Measurements from ENCODE around the gene COMMD8.

DNA sequence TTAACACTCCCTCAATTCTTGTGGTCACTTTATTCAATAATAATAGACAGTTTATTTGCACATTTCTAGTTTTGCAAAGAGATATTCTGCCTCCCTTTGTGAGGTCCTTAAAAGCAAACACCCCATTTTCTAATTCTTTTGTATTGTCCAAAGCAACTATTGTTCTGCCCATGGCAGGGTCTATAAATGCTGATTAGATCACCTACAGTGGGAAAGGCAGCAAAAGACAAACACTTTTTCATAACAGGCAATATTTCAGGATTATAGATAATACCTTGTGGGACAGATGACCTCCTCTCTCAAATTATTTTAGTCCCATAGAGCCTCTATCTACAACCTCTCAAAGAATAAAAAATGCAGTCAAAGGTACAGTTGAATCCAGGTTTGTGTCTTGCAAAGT lies 28.6 kb downstream of the COMMD8 start:
- no peak for TF ChIP-seq DPF2 (IDR thresholded peaks at IDR 0.05)
- TF ChIP-seq CHD4 (IDR thresholded peaks at IDR 0.05): no peak
- TF ChIP-seq CHD2 (IDR thresholded peaks at IDR 0.05; ENCODE audit: borderline replicate concordance, low read depth, low read length): no peak
- TF ChIP-seq, protein P1, sequence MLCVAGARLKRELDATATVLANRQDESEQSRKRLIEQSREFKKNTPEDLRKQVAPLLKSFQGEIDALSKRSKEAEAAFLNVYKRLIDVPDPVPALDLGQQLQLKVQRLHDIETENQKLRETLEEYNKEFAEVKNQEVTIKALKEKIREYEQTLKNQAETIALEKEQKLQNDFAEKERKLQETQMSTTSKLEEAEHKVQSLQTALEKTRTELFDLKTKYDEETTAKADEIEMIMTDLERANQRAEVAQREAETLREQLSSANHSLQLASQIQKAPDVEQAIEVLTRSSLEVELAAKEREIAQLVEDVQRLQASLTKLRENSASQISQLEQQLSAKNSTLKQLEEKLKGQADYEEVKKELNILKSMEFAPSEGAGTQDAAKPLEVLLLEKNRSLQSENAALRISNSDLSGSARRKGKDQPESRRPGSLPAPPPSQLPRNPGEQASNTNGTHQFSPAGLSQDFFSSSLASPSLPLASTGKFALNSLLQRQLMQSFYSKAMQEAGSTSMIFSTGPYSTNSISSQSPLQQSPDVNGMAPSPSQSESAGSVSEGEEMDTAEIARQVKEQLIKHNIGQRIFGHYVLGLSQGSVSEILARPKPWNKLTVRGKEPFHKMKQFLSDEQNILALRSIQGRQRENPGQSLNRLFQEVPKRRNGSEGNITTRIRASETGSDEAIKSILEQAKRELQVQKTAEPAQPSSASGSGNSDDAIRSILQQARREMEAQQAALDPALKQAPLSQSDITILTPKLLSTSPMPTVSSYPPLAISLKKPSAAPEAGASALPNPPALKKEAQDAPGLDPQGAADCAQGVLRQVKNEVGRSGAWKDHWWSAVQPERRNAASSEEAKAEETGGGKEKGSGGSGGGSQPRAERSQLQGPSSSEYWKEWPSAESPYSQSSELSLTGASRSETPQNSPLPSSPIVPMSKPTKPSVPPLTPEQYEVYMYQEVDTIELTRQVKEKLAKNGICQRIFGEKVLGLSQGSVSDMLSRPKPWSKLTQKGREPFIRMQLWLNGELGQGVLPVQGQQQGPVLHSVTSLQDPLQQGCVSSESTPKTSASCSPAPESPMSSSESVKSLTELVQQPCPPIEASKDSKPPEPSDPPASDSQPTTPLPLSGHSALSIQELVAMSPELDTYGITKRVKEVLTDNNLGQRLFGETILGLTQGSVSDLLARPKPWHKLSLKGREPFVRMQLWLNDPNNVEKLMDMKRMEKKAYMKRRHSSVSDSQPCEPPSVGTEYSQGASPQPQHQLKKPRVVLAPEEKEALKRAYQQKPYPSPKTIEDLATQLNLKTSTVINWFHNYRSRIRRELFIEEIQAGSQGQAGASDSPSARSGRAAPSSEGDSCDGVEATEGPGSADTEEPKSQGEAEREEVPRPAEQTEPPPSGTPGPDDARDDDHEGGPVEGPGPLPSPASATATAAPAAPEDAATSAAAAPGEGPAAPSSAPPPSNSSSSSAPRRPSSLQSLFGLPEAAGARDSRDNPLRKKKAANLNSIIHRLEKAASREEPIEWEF (IDR thresholded peaks at IDR 0.05; ENCODE audit: insufficient replicate concordance, low read depth, low read length): no peak
- TF ChIP-seq JUND (IDR thresholded peaks at IDR 0.05; ENCODE audit: low read depth, low read length): no peak
- TF ChIP-seq POLR2A (IDR thresholded peaks at IDR 0.05; ENCODE audit: low read depth, low read length): no peak
- TF ChIP-seq, protein P2, sequence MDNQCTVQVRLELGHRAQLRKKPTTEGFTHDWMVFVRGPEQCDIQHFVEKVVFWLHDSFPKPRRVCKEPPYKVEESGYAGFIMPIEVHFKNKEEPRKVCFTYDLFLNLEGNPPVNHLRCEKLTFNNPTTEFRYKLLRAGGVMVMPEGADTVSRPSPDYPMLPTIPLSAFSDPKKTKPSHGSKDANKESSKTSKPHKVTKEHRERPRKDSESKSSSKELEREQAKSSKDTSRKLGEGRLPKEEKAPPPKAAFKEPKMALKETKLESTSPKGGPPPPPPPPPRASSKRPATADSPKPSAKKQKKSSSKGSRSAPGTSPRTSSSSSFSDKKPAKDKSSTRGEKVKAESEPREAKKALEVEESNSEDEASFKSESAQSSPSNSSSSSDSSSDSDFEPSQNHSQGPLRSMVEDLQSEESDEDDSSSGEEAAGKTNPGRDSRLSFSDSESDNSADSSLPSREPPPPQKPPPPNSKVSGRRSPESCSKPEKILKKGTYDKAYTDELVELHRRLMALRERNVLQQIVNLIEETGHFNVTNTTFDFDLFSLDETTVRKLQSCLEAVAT (IDR thresholded peaks at IDR 0.05): no peak
- no peak for TF ChIP-seq POLR2AphosphoS2 (IDR thresholded peaks at IDR 0.05; ENCODE audit: low read depth, low read length)
- no peak for TF ChIP-seq RAD21 (IDR thresholded peaks at IDR 0.05; ENCODE audit: insufficient read depth, low read depth, low read length)
- TF ChIP-seq, protein P3, sequence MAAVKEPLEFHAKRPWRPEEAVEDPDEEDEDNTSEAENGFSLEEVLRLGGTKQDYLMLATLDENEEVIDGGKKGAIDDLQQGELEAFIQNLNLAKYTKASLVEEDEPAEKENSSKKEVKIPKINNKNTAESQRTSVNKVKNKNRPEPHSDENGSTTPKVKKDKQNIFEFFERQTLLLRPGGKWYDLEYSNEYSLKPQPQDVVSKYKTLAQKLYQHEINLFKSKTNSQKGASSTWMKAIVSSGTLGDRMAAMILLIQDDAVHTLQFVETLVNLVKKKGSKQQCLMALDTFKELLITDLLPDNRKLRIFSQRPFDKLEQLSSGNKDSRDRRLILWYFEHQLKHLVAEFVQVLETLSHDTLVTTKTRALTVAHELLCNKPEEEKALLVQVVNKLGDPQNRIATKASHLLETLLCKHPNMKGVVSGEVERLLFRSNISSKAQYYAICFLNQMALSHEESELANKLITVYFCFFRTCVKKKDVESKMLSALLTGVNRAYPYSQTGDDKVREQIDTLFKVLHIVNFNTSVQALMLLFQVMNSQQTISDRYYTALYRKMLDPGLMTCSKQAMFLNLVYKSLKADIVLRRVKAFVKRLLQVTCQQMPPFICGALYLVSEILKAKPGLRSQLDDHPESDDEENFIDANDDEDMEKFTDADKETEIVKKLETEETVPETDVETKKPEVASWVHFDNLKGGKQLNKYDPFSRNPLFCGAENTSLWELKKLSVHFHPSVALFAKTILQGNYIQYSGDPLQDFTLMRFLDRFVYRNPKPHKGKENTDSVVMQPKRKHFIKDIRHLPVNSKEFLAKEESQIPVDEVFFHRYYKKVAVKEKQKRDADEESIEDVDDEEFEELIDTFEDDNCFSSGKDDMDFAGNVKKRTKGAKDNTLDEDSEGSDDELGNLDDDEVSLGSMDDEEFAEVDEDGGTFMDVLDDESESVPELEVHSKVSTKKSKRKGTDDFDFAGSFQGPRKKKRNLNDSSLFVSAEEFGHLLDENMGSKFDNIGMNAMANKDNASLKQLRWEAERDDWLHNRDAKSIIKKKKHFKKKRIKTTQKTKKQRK (IDR thresholded peaks at IDR 0.05; ENCODE audit: low read depth, low read length): no peak
- TF ChIP-seq MAX (IDR thresholded peaks at IDR 0.05; ENCODE audit: low read depth, low read length): no peak
- TF ChIP-seq, protein P4, sequence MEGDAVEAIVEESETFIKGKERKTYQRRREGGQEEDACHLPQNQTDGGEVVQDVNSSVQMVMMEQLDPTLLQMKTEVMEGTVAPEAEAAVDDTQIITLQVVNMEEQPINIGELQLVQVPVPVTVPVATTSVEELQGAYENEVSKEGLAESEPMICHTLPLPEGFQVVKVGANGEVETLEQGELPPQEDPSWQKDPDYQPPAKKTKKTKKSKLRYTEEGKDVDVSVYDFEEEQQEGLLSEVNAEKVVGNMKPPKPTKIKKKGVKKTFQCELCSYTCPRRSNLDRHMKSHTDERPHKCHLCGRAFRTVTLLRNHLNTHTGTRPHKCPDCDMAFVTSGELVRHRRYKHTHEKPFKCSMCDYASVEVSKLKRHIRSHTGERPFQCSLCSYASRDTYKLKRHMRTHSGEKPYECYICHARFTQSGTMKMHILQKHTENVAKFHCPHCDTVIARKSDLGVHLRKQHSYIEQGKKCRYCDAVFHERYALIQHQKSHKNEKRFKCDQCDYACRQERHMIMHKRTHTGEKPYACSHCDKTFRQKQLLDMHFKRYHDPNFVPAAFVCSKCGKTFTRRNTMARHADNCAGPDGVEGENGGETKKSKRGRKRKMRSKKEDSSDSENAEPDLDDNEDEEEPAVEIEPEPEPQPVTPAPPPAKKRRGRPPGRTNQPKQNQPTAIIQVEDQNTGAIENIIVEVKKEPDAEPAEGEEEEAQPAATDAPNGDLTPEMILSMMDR (IDR thresholded peaks at IDR 0.05 in 2 of 3, conservative IDR thresholded peaks at IDR 0.05 in 1 of 3; ENCODE audit: control insufficient read depth in 2 of 3, extremely low read depth in 1 of 3, insufficient read depth in 1 of 3, low read depth in 3 of 3, low read length in 3 of 3): no peak
- TF ChIP-seq EED (IDR thresholded peaks at IDR 0.05; ENCODE audit: low read depth): no peak
